Gastrocnemius medialis (tissue), 4 donors: ENCODE data around the gene AFTPH. TPM values are rescaled to one million over a fixed set of nuclear protein-coding genes. Genes with fewer than 3 reads are reported as not detected.

Experiments
- ATAC-seq, 2 donors: fragments of 150-250 bp; one replicate each; pipeline ENCODE4 v1.9.1; 2016
- DNase-seq, 2 donors: peaks; one replicate each; pipeline ENCODE4 v3.0.0-alpha.2; 2019
- H3K27ac ChIP-seq, 4 donors: fragments of 200-600 bp; sonication (generic); 1 replicate in 1 of 4; 2 replicates in 3 of 4; pipeline ENCODE4 v1.5.1; 2016 to 2018; ENCODE audit warnings: mild to moderate bottlenecking in 2 of 4, moderate library complexity in 1 of 4
- H3K27me3 ChIP-seq, 3 donors: fragments of 200-600 bp; sonication (generic) in 2 of 3; 1 replicate in 1 of 3; 2 replicates in 2 of 3; pipeline versions ENCODE4 v1.5.1 to v1.6.0; 2016 to 2019; ENCODE audit warnings: mild to moderate bottlenecking in 1 of 3, moderate library complexity in 1 of 3
- H3K36me3 ChIP-seq, 2 donors: fragments of 200-600 bp; sonication (generic) in 1 of 2; one replicate each; pipeline ENCODE4 v1.5.1; 2017 to 2018
- H3K4me1 ChIP-seq, 2 donors: fragments of 200-600 bp; sonication (generic) in 1 of 2; one replicate each; pipeline ENCODE4 v1.5.1; 2016 to 2017; ENCODE audit warnings: mild to moderate bottlenecking in 2 of 2
- H3K4me3 ChIP-seq, 4 donors: fragments of 200-600 bp; sonication (generic) in 3 of 4; 1 replicate in 1 of 4; 2 replicates in 3 of 4; pipeline ENCODE4 v1.5.1; 2016 to 2019; ENCODE audit warnings: mild to moderate bottlenecking in 2 of 4
- H3K9me3 ChIP-seq, 3 donors: fragments of 200-600 bp; sonication (generic) in 2 of 3; 1 replicate in 1 of 3; 2 replicates in 2 of 3; pipeline ENCODE4 v1.5.1; 2016 to 2019
- CTCF ChIP-seq, 5 experiments: fragments of 450-650 bp in 3 of 5; fragments of 200-600 bp in 2 of 5; sonication (generic) in 2 of 5; IDR thresholded peaks in 4 of 5; conservative IDR thresholded peaks in 1 of 5; 1 replicate in 4 of 5; 2 replicates in 1 of 5; pipeline ENCODE4 v1.5.1; 2016 to 2019; ENCODE audit warnings: antibody characterized with exemption in 5 of 5, mild to moderate bottlenecking in 3 of 5, moderate library complexity in 3 of 5
- POLR2A ChIP-seq, 2 donors: fragments of 450-650 bp; IDR thresholded peaks; one replicate each; pipeline ENCODE4 v1.6.1; 2017; ENCODE audit warnings: antibody characterized with exemption in 2 of 2, mild to moderate bottlenecking in 2 of 2, moderate library complexity in 2 of 2
- in situ Hi-C, 4 donors: fragments of 200-750 bp; cut with MboI; loops; one replicate each; pipeline versions ENCODE4 v1.15.0 to v1.8.0; 2017; ENCODE audit warnings: low sequenced_read_pairs in 4 of 4
- intact Hi-C: fragments of 100-400 bp; cut with DNase I; formaldehyde crosslinking; loops from one replicate; pipeline ENCODE4 v1.15.1; 2023; ENCODE audit warnings: low total_unique reads
- total RNA-seq, 4 donors: library from RNA; depleted of rRNA; stranded (reverse); fragments of >200 nt; gene quantifications; one replicate each; pipeline versions ENCODE4 v1.1.0 to v1.2.3, GENCODE V29; 2016

Gene AFTPH
- total RNA-seq, 4 donors from 2014 or later: 13.9 to 18.1 (median 14.8) TPM

GRCh38 chr2:64617631-64618151 is 93.6 kb downstream of the AFTPH start:
- H3K27me3 ChIP-seq: no peaks in the 10 kb centered on the region
- H3K4me3 ChIP-seq: no peak overlapping the region

GRCh38 chr2:64620661-64621060 is 96.5 kb downstream of the AFTPH start:
- ATAC-seq: no peak
- in situ Hi-C loops (loop anchor here in 1 of 4 donors (25.0 kb wide), 1 partner anchor 242 kb away; no protein-coding TSS in a partner anchor), intact Hi-C loops (no loop called here)
- H3K27ac ChIP-seq: no peak overlapping the region
- H3K4me1 ChIP-seq: no peaks in the 10 kb centered on the region
- H3K27me3 ChIP-seq: no peaks in the 10 kb centered on the region
- no peaks in the 10 kb centered on the region for H3K36me3 ChIP-seq
- H3K4me3 ChIP-seq: no peak overlapping the region
- H3K9me3 ChIP-seq: no peaks in the 10 kb centered on the region
- no peak for DNase-seq
- TF ChIP-seq POLR2A (IDR thresholded peaks at IDR 0.05): no peak
- TF ChIP-seq CTCF (IDR thresholded peaks at IDR 0.05 in 4 of 5, conservative IDR thresholded peaks at IDR 0.05 in 1 of 5): no peak

More at GRCh38 chr2:64617631-64618151, 93.6 kb downstream of the AFTPH start:
- H3K9me3 ChIP-seq: no peaks in the 10 kb centered on the region
- no peak for ATAC-seq
- TF ChIP-seq CTCF (IDR thresholded peaks at IDR 0.05 in 4 of 5, conservative IDR thresholded peaks at IDR 0.05 in 1 of 5) (no peak), POLR2A (IDR thresholded peaks at IDR 0.05) (no peak)
- intact Hi-C loops (no loop called here), in situ Hi-C loops (loop anchor here in 1 of 4 donors (25.0 kb wide), 1 partner anchor 245 kb away; no protein-coding TSS in a partner anchor)
- DNase-seq: no peak
- H3K36me3 ChIP-seq: no peaks in the 10 kb centered on the region
- no peaks in the 10 kb centered on the region for H3K4me1 ChIP-seq
- no peak overlapping the region for H3K27ac ChIP-seq

GRCh38 chr2:64622443-64623241 is 98.5 kb downstream of the AFTPH start:
- in situ Hi-C loops: loop anchor here in 1 of 4 donors (25.0 kb wide), 1 partner anchor 240 kb away; no protein-coding TSS in a partner anchor
- DNase-seq: no peak
- no peaks in the 10 kb centered on the region for H3K27me3 ChIP-seq
- H3K4me3 ChIP-seq: no peak overlapping the region
- ATAC-seq: no peak
- H3K27ac ChIP-seq: no peak overlapping the region
- intact Hi-C loops: no loop called here
- H3K9me3 ChIP-seq: no peaks in the 10 kb centered on the region
- TF ChIP-seq POLR2A (IDR thresholded peaks at IDR 0.05): no peak
- no peak for TF ChIP-seq CTCF (IDR thresholded peaks at IDR 0.05 in 4 of 5, conservative IDR thresholded peaks at IDR 0.05 in 1 of 5)
- no peaks in the 10 kb centered on the region for H3K36me3 ChIP-seq
- peaks cover 6 to 9% of the 10 kb centered on the region in 2 donors for H3K4me1 ChIP-seq

- Histone ChIP-seq H3K27me3 (no peaks in the 10 kb centered on the region), H3K27ac (no peak overlapping the region), H3K9me3 (no peaks in the 10 kb centered on the region), H3K4me1 (peaks cover 6 to 9% of the 10 kb centered on the region in 2 donors), H3K4me3 (no peak overlapping the region), H3K36me3 (no peaks in the 10 kb centered on the region)
- intact Hi-C loops (no loop called here), in situ Hi-C loops (loop anchor here in 1 of 4 donors (25.0 kb wide), 1 partner anchor 239 kb away; no protein-coding TSS in a partner anchor)
- TF ChIP-seq CTCF (IDR thresholded peaks at IDR 0.05 in 4 of 5, conservative IDR thresholded peaks at IDR 0.05 in 1 of 5) (no peak), POLR2A (IDR thresholded peaks at IDR 0.05) (no peak)
- ATAC-seq (no peak), DNase-seq (no peak)
Observed at GRCh38 chr2:64623242-64623850, 99.2 kb downstream of the AFTPH start.
